Measurements from ENCODE around the gene ZNF81. TPM values are rescaled to one million over a fixed set of nuclear protein-coding genes. Genes with fewer than 3 reads are reported as not detected.

Gene ZNF81
- total and polyA plus RNA-seq, 2 of the 4 experiments (the other 2 are of a cell fraction): 2.1 to 4.5 TPM

DNA sequence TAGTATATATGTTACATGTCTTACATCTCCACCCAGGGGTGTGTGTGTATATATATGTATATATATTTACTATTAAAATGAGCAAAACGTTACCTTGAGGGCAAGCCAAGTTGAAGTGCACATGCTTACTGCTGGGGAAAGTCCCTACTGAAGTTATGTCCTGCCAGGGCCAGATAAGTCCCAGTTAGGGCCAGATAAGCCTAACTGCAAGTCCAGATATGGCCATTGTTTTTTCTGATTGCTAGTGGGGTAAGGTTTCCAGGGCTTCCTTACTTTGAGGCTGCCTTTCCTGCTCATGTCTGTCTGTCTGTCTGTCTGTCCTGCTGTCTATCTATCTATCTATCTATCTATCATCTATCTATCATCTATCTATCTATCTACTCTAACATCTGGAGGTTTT lies 19.3 kb upstream of the ZNF81 start:
- Histone ChIP-seq H3K23ac (ENCODE audit: low read depth, low read length) (no peak overlapping the region), H2BK5ac (ENCODE audit: low read depth, low read length, poor library complexity, severe bottlenecking) (no peak overlapping the region), H4K91ac (ENCODE audit: insufficient read depth, low read depth, low read length) (no peak overlapping the region), H3K9ac (ENCODE audit: low read depth, low read length) (no peak overlapping the region), H3K14ac (replicated peaks; ENCODE audit: low read depth, low read length) (no peak overlapping the region), H3K18ac (ENCODE audit: low read depth, low read length) (no peak overlapping the region), H4K20me1 (ENCODE audit: insufficient read depth, low read length) (no peaks in the 10 kb centered on the region), H3K4me1 (ENCODE audit: control insufficient read depth, insufficient read depth, low read length) (peaks cover 4% of the 10 kb centered on the region; the same call in 1 of the 2 replicates), H2AK9ac (replicated peaks; ENCODE audit: low read depth, low read length, poor library complexity) (no peak overlapping the region), H3K9me1 (ENCODE audit: insufficient read depth, low read length) (no peaks in the 10 kb centered on the region), H3K79me1 (ENCODE audit: low read depth in 1 of 2, low read length in 2 of 2) (no peaks in the 10 kb centered on the region), H3K36me3 (ENCODE audit: control insufficient read depth, insufficient read depth, low read length) (no peaks in the 10 kb centered on the region), H3K56ac (ENCODE audit: extremely low read depth, insufficient read depth, low read length) (no peak overlapping the region), H4K5ac (ENCODE audit: low read depth, low read length) (no peak overlapping the region), H3K4me3 (ENCODE audit: insufficient read depth, low read depth, low read length) (no peak overlapping the region), H3K27me3 (ENCODE audit: control insufficient read depth, insufficient read depth, low read length) (peaks cover 1% of the 10 kb centered on the region), H2AK5ac (ENCODE audit: low read depth, low read length) (no peak overlapping the region), H2BK15ac (ENCODE audit: low read depth, low read length) (no peak overlapping the region), H4K8ac (ENCODE audit: low read depth in 2 of 2, low read length in 2 of 2) (no peak overlapping the region), H2AFZ (replicated peaks; ENCODE audit: low read length, poor library complexity) (no peak overlapping the region), H3K27ac (ENCODE audit: insufficient read depth, low read length) (no peak overlapping the region), H3K4ac (ENCODE audit: low read depth, low read length) (no peak overlapping the region), H3K4me2 (ENCODE audit: low read depth, low read length) (no peak overlapping the region), H2BK120ac (ENCODE audit: low read depth, low read length) (no peak overlapping the region), H2BK20ac (ENCODE audit: low read depth, low read length) (no peak overlapping the region), H3K9me3 (ENCODE audit: control insufficient read depth, insufficient read depth, low read length) (no peaks in the 10 kb centered on the region)
- DNase-seq (no peak), ATAC-seq (ENCODE audit: low read depth) (no peak)
- no peak for TF ChIP-seq SMC3 (IDR thresholded peaks at IDR 0.05; ENCODE audit: low read depth, low read length)
- no peak for TF ChIP-seq BHLHE40 (IDR thresholded peaks at IDR 0.05; ENCODE audit: low read depth, low read length)
- no peak for TF ChIP-seq CEBPB (IDR thresholded peaks at IDR 0.05; ENCODE audit: low read depth, low read length)
- no peak for TF ChIP-seq FOS (IDR thresholded peaks at IDR 0.05; ENCODE audit: low read depth, low read length)
- TF ChIP-seq RAD21 (IDR thresholded peaks at IDR 0.05; ENCODE audit: low read length): no peak
- no peak for TF ChIP-seq MXI1 (IDR thresholded peaks at IDR 0.05; ENCODE audit: borderline replicate concordance, low read depth, low read length)
- no peak for TF ChIP-seq NFE2L2 (IDR thresholded peaks at IDR 0.05; ENCODE audit: low read depth, low read length)
- TF ChIP-seq CHD1 (IDR thresholded peaks at IDR 0.05; ENCODE audit: low read depth, low read length): no peak
- no peak for TF ChIP-seq POLR2A (IDR thresholded peaks at IDR 0.05; ENCODE audit: low read depth, low read length)
- TF ChIP-seq, protein P1, sequence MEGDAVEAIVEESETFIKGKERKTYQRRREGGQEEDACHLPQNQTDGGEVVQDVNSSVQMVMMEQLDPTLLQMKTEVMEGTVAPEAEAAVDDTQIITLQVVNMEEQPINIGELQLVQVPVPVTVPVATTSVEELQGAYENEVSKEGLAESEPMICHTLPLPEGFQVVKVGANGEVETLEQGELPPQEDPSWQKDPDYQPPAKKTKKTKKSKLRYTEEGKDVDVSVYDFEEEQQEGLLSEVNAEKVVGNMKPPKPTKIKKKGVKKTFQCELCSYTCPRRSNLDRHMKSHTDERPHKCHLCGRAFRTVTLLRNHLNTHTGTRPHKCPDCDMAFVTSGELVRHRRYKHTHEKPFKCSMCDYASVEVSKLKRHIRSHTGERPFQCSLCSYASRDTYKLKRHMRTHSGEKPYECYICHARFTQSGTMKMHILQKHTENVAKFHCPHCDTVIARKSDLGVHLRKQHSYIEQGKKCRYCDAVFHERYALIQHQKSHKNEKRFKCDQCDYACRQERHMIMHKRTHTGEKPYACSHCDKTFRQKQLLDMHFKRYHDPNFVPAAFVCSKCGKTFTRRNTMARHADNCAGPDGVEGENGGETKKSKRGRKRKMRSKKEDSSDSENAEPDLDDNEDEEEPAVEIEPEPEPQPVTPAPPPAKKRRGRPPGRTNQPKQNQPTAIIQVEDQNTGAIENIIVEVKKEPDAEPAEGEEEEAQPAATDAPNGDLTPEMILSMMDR (conservative IDR thresholded peaks at IDR 0.05; ENCODE audit: low read depth, low read length): no peak
- TF ChIP-seq MAZ (IDR thresholded peaks at IDR 0.05; ENCODE audit: borderline replicate concordance, low read depth, low read length): no peak
- TF ChIP-seq, protein P2, sequence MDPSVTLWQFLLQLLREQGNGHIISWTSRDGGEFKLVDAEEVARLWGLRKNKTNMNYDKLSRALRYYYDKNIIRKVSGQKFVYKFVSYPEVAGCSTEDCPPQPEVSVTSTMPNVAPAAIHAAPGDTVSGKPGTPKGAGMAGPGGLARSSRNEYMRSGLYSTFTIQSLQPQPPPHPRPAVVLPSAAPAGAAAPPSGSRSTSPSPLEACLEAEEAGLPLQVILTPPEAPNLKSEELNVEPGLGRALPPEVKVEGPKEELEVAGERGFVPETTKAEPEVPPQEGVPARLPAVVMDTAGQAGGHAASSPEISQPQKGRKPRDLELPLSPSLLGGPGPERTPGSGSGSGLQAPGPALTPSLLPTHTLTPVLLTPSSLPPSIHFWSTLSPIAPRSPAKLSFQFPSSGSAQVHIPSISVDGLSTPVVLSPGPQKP (IDR thresholded peaks at IDR 0.05; ENCODE audit: borderline replicate concordance, low read depth, low read length): no peak
- WGBS, 2 experiments (ENCODE audit: extremely low coverage in 2 of 2, insufficient read length in 1 of 2): no CpG with 5 or more reads among the region's 1 CpG
- in situ Hi-C loops (cut with MboI; ENCODE audit: low sequenced_read_pairs) (no loop called here), intact Hi-C loops (cut with micrococcal nuclease) (no loop called here), dilution Hi-C loops (cut with HindIII; ENCODE audit: low sequenced_read_pairs, unreplicated experiment) (no loop called here)
- CTCF ChIA-PET: no interaction called here
- POLR2A ChIA-PET (ENCODE audit: unreplicated experiment): no interaction called here
- BruUV-seq (replicated peaks): no TSS peak
